Esophagus muscularis mucosa (tissue), 4 donors: Measurements from ENCODE around the gene SH3YL1.

Experiments used
- CTCF ChIP-seq, 3 experiments: fragments of 200-600 bp in 2 of 3; fragments of 450-650 bp in 1 of 3; sonication (generic) in 2 of 3; IDR thresholded peaks; one replicate each; pipeline ENCODE4 v1.5.1; 2017 to 2019; ENCODE audit warnings: antibody characterized with exemption in 3 of 3, mild to moderate bottlenecking in 2 of 3, moderate library complexity in 1 of 3
- EP300 ChIP-seq: sonication (generic); formaldehyde crosslinking; IDR thresholded peaks from one replicate; pipeline ENCODE4 v1.6.1; 2017; ENCODE audit warnings: antibody characterized with exemption
- POLR2A ChIP-seq: fragments of 450-650 bp; IDR thresholded peaks from one replicate; pipeline ENCODE4 v1.6.1; 2017; ENCODE audit warnings: antibody characterized with exemption, moderate library complexity, mild to moderate bottlenecking, low read depth
- POLR2AphosphoS5 ChIP-seq, 2 donors: sonication (generic); formaldehyde crosslinking; IDR thresholded peaks; one replicate each; pipeline ENCODE4 v1.6.1; 2017; ENCODE audit warnings: antibody characterized with exemption in 2 of 2

- no peak for TF ChIP-seq CTCF (IDR thresholded peaks at IDR 0.05)
- no peak for TF ChIP-seq POLR2A
- TF ChIP-seq EP300 = no peak
- TF ChIP-seq POLR2AphosphoS5 (IDR thresholded peaks at IDR 0.05) = no peak
These were observed 25.0 kb upstream of the SH3YL1 start for GRCh38 chr2:288758-289361.
